Vagina (tissue), 2 donors: ENCODE results near the gene IGLL5.

Experiments
- CTCF ChIP-seq, 3 experiments: fragments of 450-650 bp in 2 of 3; fragments of 200-600 bp in 1 of 3; sonication (generic) in 1 of 3; IDR thresholded peaks; one replicate each; pipeline ENCODE4 v1.5.1; 2017 to 2019; ENCODE audit warnings: antibody characterized with exemption in 3 of 3, mild to moderate bottlenecking in 2 of 3, moderate library complexity in 2 of 3
- POLR2A ChIP-seq, 2 donors: fragments of 450-650 bp; IDR thresholded peaks; one replicate each; pipeline ENCODE4 v1.6.1; 2017; ENCODE audit warnings: antibody characterized with exemption in 2 of 2, mild to moderate bottlenecking in 2 of 2, moderate library complexity in 2 of 2
- POLR2AphosphoS5 ChIP-seq, 2 donors: sonication (generic); formaldehyde crosslinking; IDR thresholded peaks; one replicate each; pipeline ENCODE4 v1.9.0; 2017; ENCODE audit warnings: antibody characterized with exemption in 2 of 2, mild to moderate bottlenecking in 2 of 2, low read depth in 1 of 2; ENCODE audit not compliant: insufficient read depth in 1 of 2

- TF ChIP-seq POLR2AphosphoS5 (IDR thresholded peaks at IDR 0.05; ENCODE audit: insufficient read depth in 1 of 2, low read depth in 1 of 2) (no peak), POLR2A (IDR thresholded peaks at IDR 0.05) (no peak), CTCF (IDR thresholded peaks at IDR 0.05) (no peak)
These were observed 31.9 kb upstream of the IGLL5 start for GRCh38 chr22:22855617-22856308.
